K562 (cell line): Measurements from ENCODE around the gene NRG2. TPM values are rescaled to one million over a fixed set of nuclear protein-coding genes. Genes with fewer than 3 reads are reported as not detected.
A peak's percentile ranks its signal among the peaks of the same experiment; 100 is the strongest.

Experiments used
- ATAC-seq: fragments of 200-7000 bp; cut with Tn5 transposase; 3 replicates; pipeline ENCODE4 v1.9.1; 2020; ENCODE audit warnings: moderate library complexity
- BruUV-seq: library from RNA; stranded (reverse); fragments of 400-500 nt; replicated peaks from 2 replicates; lab custom pipeline; 2021; lab: Mats Ljungman, UMichigan
- CTCF ChIA-PET: fragments of 300-600 bp; formaldehyde crosslinking; extraction: SDS; loops from one replicate; lab custom pipeline; 2021; ENCODE audit warnings: low intra/inter-chr PET ratio; lab: Yijun Ruan, JAX
- POLR2A ChIA-PET: fragments of 300-600, 350-650 bp; sonication (Branson Sonifier 250); formaldehyde crosslinking; extraction: SDS; loops from one replicate; lab custom pipeline; 2021; ENCODE audit warnings: antibody characterized with exemption, inconsistent platforms; lab: Yijun Ruan, JAX
- DNase-seq, 4 experiments: peaks; one replicate each; pipeline versions ENCODE4 v3.0.0 to v3.0.0-alpha.2; 2011 to 2018; ENCODE audit warnings: low spot score in 3 of 4, mixed read lengths in 3 of 4; ENCODE audit errors: extremely low read depth in 1 of 4
- FAIRE-seq: peaks from 2 replicates; lab custom pipeline; 2011; peaks lifted over from hg19 to GRCh38; lab: Jason Lieb, UNC
- H2AFZ ChIP-seq: 2 replicates; pipeline ENCODE4 v1.6.0; 2011; ENCODE audit warnings: low read depth, low read length, control low read depth, inconsistent platforms
- H3K27ac ChIP-seq: fragments of 200-600 bp; 3 replicates; pipeline ENCODE4 v1.8.0; 2011; ENCODE audit warnings: low read depth, mild to moderate bottlenecking, control low read depth, inconsistent platforms, low read length, moderate library complexity, mixed read lengths; ENCODE audit errors: extremely low read depth
- H3K27me3 ChIP-seq, 2 experiments: fragments of 300-600 bp in 1 of 2; 2 replicates in 1 of 2; 3 replicates in 1 of 2; pipeline versions ENCODE4 v1.6.0 to v1.8.0; 2011; ENCODE audit warnings: inconsistent platforms in 2 of 2, low read length in 2 of 2, mild to moderate bottlenecking in 1 of 2, mixed read lengths in 1 of 2, moderate library complexity in 1 of 2; ENCODE audit not compliant: control insufficient read depth in 2 of 2, insufficient read depth in 2 of 2
- H3K36me3 ChIP-seq: fragments of 300-600 bp; 3 replicates; pipeline ENCODE4 v1.8.0; 2011; ENCODE audit warnings: mild to moderate bottlenecking, low read length, inconsistent platforms; ENCODE audit not compliant: control insufficient read depth, insufficient read depth
- H3K4me1 ChIP-seq, 2 experiments: fragments of 200-600 bp in 1 of 2; replicated peaks in 1 of 2; 2 replicates in 1 of 2; 3 replicates in 1 of 2; pipeline versions ENCODE4 v1.5.1 to v1.8.0; 2011; ENCODE audit warnings: inconsistent platforms in 2 of 2, low read length in 2 of 2, mild to moderate bottlenecking in 1 of 2, mixed read lengths in 1 of 2, moderate library complexity in 1 of 2; ENCODE audit not compliant: control insufficient read depth in 2 of 2, insufficient read depth in 2 of 2
- H3K4me2 ChIP-seq: 2 replicates; pipeline ENCODE4 v1.6.1; 2011; ENCODE audit warnings: low read length, control low read depth, inconsistent platforms, mixed read lengths; ENCODE audit not compliant: insufficient read depth
- H3K4me3 ChIP-seq: fragments of 200-600 bp; sonication (generic), shearing (Covaris generic); 2 replicates; pipeline ENCODE4 v1.5.1; 2016; ENCODE audit warnings: control low read depth, inconsistent platforms
- H3K79me2 ChIP-seq: fragments of 200-600 bp; 3 replicates; pipeline ENCODE4 v1.8.0; 2011; ENCODE audit warnings: low read length, inconsistent platforms; ENCODE audit not compliant: control insufficient read depth, insufficient read depth
- H3K9ac ChIP-seq, 2 experiments: 2 replicates each; pipeline versions ENCODE4 v1.6.0 to v1.6.1; 2011; ENCODE audit warnings: low read depth in 2 of 2, low read length in 2 of 2, control low read depth in 1 of 2, inconsistent platforms in 1 of 2, mild to moderate bottlenecking in 1 of 2, mixed read lengths in 1 of 2; ENCODE audit not compliant: insufficient read depth in 1 of 2
- H3K9me1 ChIP-seq: one replicate; pipeline ENCODE4 v1.6.0; 2011; ENCODE audit warnings: inconsistent platforms, mild to moderate bottlenecking, low read length, moderate library complexity; ENCODE audit not compliant: control insufficient read depth, insufficient read depth
- H3K9me3 ChIP-seq: replicated peaks from 2 replicates; pipeline ENCODE4 v1.5.1; 2011; ENCODE audit warnings: low read depth, low read length, inconsistent platforms; ENCODE audit not compliant: control insufficient read depth, insufficient read depth
- H4K20me1 ChIP-seq: replicated peaks from 2 replicates; pipeline ENCODE4 v1.6.1; 2011; ENCODE audit warnings: low read length, inconsistent platforms, mixed read lengths; ENCODE audit not compliant: control insufficient read depth, insufficient read depth
- BHLHE40 ChIP-seq: IDR thresholded peaks from 2 replicates; pipeline ENCODE4 v1.6.1; 2011; ENCODE audit warnings: low read length, improper control_type of control experiment
- GTF3C2 ChIP-seq: IDR thresholded peaks from 3 replicates; pipeline ENCODE4 v1.6.1; 2011; ENCODE audit warnings: borderline replicate concordance, mild to moderate bottlenecking, moderate library complexity; ENCODE audit not compliant: insufficient read length; ENCODE audit errors: extremely low read depth
- HMGN3 ChIP-seq: IDR thresholded peaks from 2 replicates; pipeline ENCODE4 v1.6.1; 2011; ENCODE audit warnings: borderline replicate concordance, low read depth, mild to moderate bottlenecking, mixed read lengths, low read length; ENCODE audit not compliant: insufficient read length; ENCODE audit errors: extremely low read depth
- MTA3 ChIP-seq: fragments of 450-650 bp; formaldehyde crosslinking; IDR thresholded peaks from 2 replicates; pipeline ENCODE4 v1.6.1; 2017; ENCODE audit warnings: mild to moderate bottlenecking, borderline replicate concordance
- PTBP1 ChIP-seq: fragments of 200-400 bp; formaldehyde crosslinking; IDR thresholded peaks from 2 replicates; pipeline ENCODE4 v1.6.1; 2017; ENCODE audit warnings: low read depth, low read length
- THAP12 ChIP-seq: fragments of 250-450 bp; sonication (Bioruptor Pico); IDR thresholded peaks from 2 replicates; pipeline ENCODE4 v1.9.0; 2021; ENCODE audit warnings: mild to moderate bottlenecking, inconsistent platforms
- THRB ChIP-seq: fragments of 450-650 bp; formaldehyde crosslinking; conservative IDR thresholded peaks from 2 replicates; pipeline ENCODE4 v1.4.0; 2022; ENCODE audit warnings: mild to moderate bottlenecking, missing genetic modification characterization
- USF2 ChIP-seq: sonication (generic); formaldehyde crosslinking; IDR thresholded peaks from 2 replicates; pipeline ENCODE4 v1.5.0; 2020; ENCODE audit warnings: missing genetic modification reagents
- VEZF1 ChIP-seq: fragments of 200-800 bp; sonication (Bioruptor generic); IDR thresholded peaks from 2 replicates; pipeline ENCODE4 v1.6.1; 2017; ENCODE audit warnings: missing genetic modification characterization, missing compliant biosample characterization
- ZNF282 ChIP-seq: sonication (generic); formaldehyde crosslinking; IDR thresholded peaks from 2 replicates; pipeline ENCODE4 v1.8.1; 2023; ENCODE audit warnings: missing genetic modification reagents
- ZNF583 ChIP-seq: fragments of 250-450 bp; sonication (Bioruptor Pico); IDR thresholded peaks from 2 replicates; pipeline ENCODE4 v1.4.0; 2020
- WGBS: fragments of 100-300 bp; shearing (Covaris generic); methylation state at CpG from one replicate; pipeline ENCODE4 v1.1.6; 2016; ENCODE audit warnings: low coverage, mixed read lengths; ENCODE audit not compliant: insufficient coverage; ENCODE audit errors: missing lambda C conversion rate; 5-methylcytosine and 5-hydroxymethylcytosine counted together
- in situ Hi-C: fragments of 300-500 bp; cut with MboI; formaldehyde crosslinking; loops from 4 replicates; pipeline ENCODE4 v1.15.0; 2018; ENCODE audit warnings: inconsistent platforms, mixed read lengths
- intact Hi-C: fragments of 100-400 bp; cut with micrococcal nuclease; formaldehyde crosslinking; loops from 2 replicates; pipeline ENCODE4 v1.14.2; 2022
- polyA plus RNA-seq, 8 experiments: library from polyadenylated mRNA; depleted of rRNA in 4 of 8; stranded (reverse) in 5 of 8; unstranded in 3 of 8; fragments of >200 nt; fragmentation: Nextera tagmentation in 2 of 8; fragmentation: Illumina TruSeq in 1 of 8; extraction: Ambion mirVana in 2 of 8; extraction: Trizol in 1 of 8; gene quantifications; 2 replicates each; pipeline versions ENCODE4 v1.2.1 to v1.2.3, GENCODE V29; 2011 to 2014; ENCODE audit warnings: inconsistent platforms in 1 of 8, missing spikeins in 1 of 8
- total RNA-seq, 7 experiments: library from RNA; depleted of rRNA in 6 of 7; stranded (reverse); fragments of >200 nt in 6 of 7; fragmentation: Illumina TruSeq in 2 of 7; extraction: Trizol in 2 of 7; gene quantifications; 2 replicates each; pipeline versions ENCODE4 v1.2.1 to v1.2.3, GENCODE V29; 2011 to 2021; ENCODE audit warnings: low replicate concordance in 1 of 7

NRG2 gene
- total and polyA plus RNA-seq, 9 of the 15 experiments (the other 6 are each of a cell fraction or from before 2014, with no cell fraction given): not detected

GRCh38 chr5:139994234-139994633 is 48.9 kb downstream of the NRG2 start (continued):
- TF ChIP-seq THRB (CRISPR knock-in tag) (no peak), BHLHE40 (no peak), ZNF583 (CRISPR knock-in tag) (no peak)

- Histone ChIP-seq H3K9me1 (no peaks in the 10 kb centered on the region), H3K9me3 (no peaks in the 10 kb centered on the region), H3K9ac (peak overlapping the region in 1 of 2 experiments; percentile 29; a peak in 1 of 4 replicates), H3K4me1 (peaks cover 0 to 13% of the 10 kb centered on the region in 2 experiments; a peak in 4 of 5 replicates), H3K79me2 (no peaks in the 10 kb centered on the region), H2AFZ (no peak overlapping the region), H3K27me3 (peaks cover 3 to 34% of the 10 kb centered on the region in 2 experiments; a peak in 4 of 5 replicates), H3K36me3 (no peaks in the 10 kb centered on the region), H4K20me1 (no peaks in the 10 kb centered on the region), H3K4me2 (peak overlapping the region; percentile 46), H3K27ac (no peak overlapping the region), H3K4me3 (no peak overlapping the region)
- ATAC-seq: peak; percentile 82
- intact Hi-C loops (no loop called here), in situ Hi-C loops (no loop called here)
- ChIA-PET CTCF (no interaction called here), POLR2A (interaction anchor here (0.5 to 1.4 kb wide), 5 partner anchors 8 to 117 kb away, joined by 3 to 4 read pairs (median 3); no protein-coding TSS in a partner anchor)
- peak; percentile 65 for FAIRE-seq
- BruUV-seq: no TSS peak
- 2% methylated on average over 3 of the region's 3 CpGs for WGBS
- DNase-seq: peak in 2 of 4 experiments; percentile 64 to 65
- TF ChIP-seq ZNF282 (CRISPR knock-in tag): no peak
- no peak for TF ChIP-seq PTBP1
- peak; percentile 87 for TF ChIP-seq VEZF1 (CRISPR knock-in tag)
- no peak for TF ChIP-seq GTF3C2
- TF ChIP-seq USF2 (CRISPR knock-in tag): no peak
- no peak for TF ChIP-seq HMGN3
- no peak for TF ChIP-seq THAP12
- 0 out of 2 replicates have a peak, but pooled peaks have one; percentile 55 for TF ChIP-seq MTA3
These were observed 57.4 kb downstream of the NRG2 start for GRCh38 chr5:139985733-139986132.
